GM12878 (cell line): ENCODE data around the gene IPCEF1. TPM values are rescaled to one million over a fixed set of nuclear protein-coding genes. Genes with fewer than 3 reads are reported as not detected.

Experiments
- BHLHE40 ChIP-seq, 2 experiments: fragments of 450-650 bp in 1 of 2; IDR thresholded peaks; 2 replicates each; pipeline ENCODE4 v1.6.1; 2011 to 2017; ENCODE audit warnings: low read depth in 2 of 2, borderline replicate concordance in 1 of 2, improper control_type of control experiment in 1 of 2, low read length in 1 of 2, mild to moderate bottlenecking in 1 of 2
- E2F4 ChIP-seq: IDR thresholded peaks from 2 replicates; pipeline ENCODE4 v1.6.1; 2012; ENCODE audit warnings: low read depth, low read length, improper control_type of control experiment
- E2F8 ChIP-seq: fragments of 450-650 bp; IDR thresholded peaks from 2 replicates; pipeline ENCODE4 v1.6.1; 2018; ENCODE audit warnings: mild to moderate bottlenecking, low read depth, moderate library complexity; ENCODE audit not compliant: partially characterized antibody
- EED ChIP-seq: sonication (generic); IDR thresholded peaks from 2 replicates; pipeline ENCODE4 v1.6.1; 2016; ENCODE audit warnings: antibody characterized with exemption, low read depth
- EZH2 ChIP-seq: IDR thresholded peaks from 2 replicates; pipeline ENCODE4 v1.6.1; 2012; ENCODE audit warnings: low read depth, mild to moderate bottlenecking, control low read depth, inconsistent platforms, low read length, borderline replicate concordance; ENCODE audit not compliant: control insufficient read depth
- HDGF ChIP-seq: fragments of 450-650 bp; IDR thresholded peaks from 2 replicates; pipeline ENCODE4 v1.6.1; 2016; ENCODE audit warnings: antibody characterized with exemption
- IKZF2 ChIP-seq, 2 experiments: fragments of 450-650 bp; IDR thresholded peaks; 2 replicates each; pipeline ENCODE4 v1.6.1; 2017; ENCODE audit warnings: mild to moderate bottlenecking in 2 of 2, moderate library complexity in 2 of 2
- MXI1 ChIP-seq: fragments of 150-350 bp; IDR thresholded peaks from 2 replicates; pipeline ENCODE4 v1.6.1; 2011; ENCODE audit warnings: low read depth, mild to moderate bottlenecking, inconsistent platforms, low read length, improper control_type of control experiment
- RBBP5 ChIP-seq: fragments of 200-600 bp; sonication (generic); conservative IDR thresholded peaks from 2 replicates; pipeline ENCODE4 v1.6.1; 2016
- SIN3A ChIP-seq: IDR thresholded peaks from 2 replicates; pipeline ENCODE4 v1.6.1; 2012; ENCODE audit warnings: low read depth, low read length, improper control_type of control experiment
- SMARCA5 ChIP-seq: fragments of 450-650 bp; IDR thresholded peaks from 2 replicates; pipeline ENCODE4 v1.6.1; 2017; ENCODE audit warnings: mild to moderate bottlenecking
- ZBTB4 ChIP-seq: fragments of 450-650 bp; formaldehyde crosslinking; IDR thresholded peaks from 2 replicates; pipeline ENCODE4 v1.4.0; 2022; ENCODE audit warnings: mild to moderate bottlenecking, moderate library complexity
- polyA plus RNA-seq, 11 experiments: library from polyadenylated mRNA; depleted of rRNA in 4 of 11; unstranded in 6 of 11; stranded (reverse) in 5 of 11; fragments of >200 nt; fragmentation: Nextera tagmentation in 4 of 11; fragmentation: Illumina TruSeq in 1 of 11; extraction: Ambion mirVana in 4 of 11; extraction: Trizol in 1 of 11; gene quantifications; 1 replicate in 1 of 11; 2 replicates in 10 of 11; pipeline versions ENCODE4 v1.2.1 to v1.2.3, GENCODE V29; 2011 to 2016; ENCODE audit warnings: inconsistent platforms in 2 of 11, missing spikeins in 2 of 11, low read depth in 1 of 11
- total RNA-seq, 4 experiments: library from RNA; depleted of rRNA in 3 of 4; stranded (reverse); fragments of >200 nt in 3 of 4; fragmentation: Illumina TruSeq in 1 of 4; extraction: Trizol in 1 of 4; gene quantifications; 2 replicates each; pipeline versions ENCODE4 v1.2.1 to v1.2.3, GENCODE V29; 2013 to 2021

The IPCEF1 gene
- total and polyA plus RNA-seq, 10 of the 15 experiments (the other 5 are each of a cell fraction or from before 2014, with no cell fraction given), result 1.3 to 137 (median 4.2) TPM

GRCh38 chr6:154301086-154301625, 55.4 kb downstream of the IPCEF1 start (continued):
- TF ChIP-seq IKZF2 (IDR thresholded peaks at IDR 0.05) (no peak), MXI1 (no peak), SMARCA5 (no peak), RBBP5 (no peak), ZBTB4 (no peak), EED (no peak), EZH2 (no peak), BHLHE40 (IDR thresholded peaks at IDR 0.05; ENCODE audit: borderline replicate concordance in 1 of 2, low read depth in 2 of 2, low read length in 1 of 2) (no peak), SIN3A (no peak), HDGF (no peak), E2F8 (no peak), E2F4 (no peak)
